Hippocampal formation (tissue), 2 donors: ENCODE measurements around the gene SLC22A23.

Experiments
- DNase-seq, 2 donors: peaks; one replicate each; lab custom pipeline; 2025; lab: John Stamatoyannopoulos, UW

Gene SLC22A23

DNA sequence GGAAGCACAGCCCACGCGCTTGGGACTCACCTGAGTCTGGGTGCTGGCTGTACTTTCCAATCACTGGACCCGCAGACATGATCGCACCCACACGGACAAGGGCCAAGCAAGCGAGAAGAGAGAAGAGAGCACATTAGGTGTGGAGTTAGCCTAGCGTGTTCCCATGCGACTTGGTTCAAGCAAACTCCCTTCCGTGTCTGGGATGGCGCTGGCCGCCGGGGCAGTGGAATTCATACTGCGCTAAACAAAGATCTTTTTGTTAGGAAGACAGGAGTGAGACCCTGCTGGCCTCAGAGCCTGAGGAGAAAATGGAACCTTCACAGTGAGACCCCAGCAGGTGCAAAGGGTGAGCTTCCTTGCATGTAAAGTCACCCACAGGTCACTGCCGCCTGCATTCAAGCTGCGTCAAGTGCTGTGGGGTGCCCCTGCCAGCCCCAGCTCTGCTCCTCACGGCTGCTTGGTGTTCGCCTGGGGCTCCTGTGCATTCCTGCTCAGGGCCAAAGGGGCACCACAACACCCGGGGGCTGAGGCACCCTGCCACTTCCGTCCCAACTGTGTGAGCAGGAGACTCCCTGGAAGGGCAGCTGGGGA, 171.7 kb downstream of the SLC22A23 start:
- DNase-seq, result peak in 1 of 2 donors; percentile 48

GRCh38 chr6:3284436-3284876, 172.4 kb downstream of the SLC22A23 start:
- peak; percentile 12 to 48 for DNase-seq

DNA sequence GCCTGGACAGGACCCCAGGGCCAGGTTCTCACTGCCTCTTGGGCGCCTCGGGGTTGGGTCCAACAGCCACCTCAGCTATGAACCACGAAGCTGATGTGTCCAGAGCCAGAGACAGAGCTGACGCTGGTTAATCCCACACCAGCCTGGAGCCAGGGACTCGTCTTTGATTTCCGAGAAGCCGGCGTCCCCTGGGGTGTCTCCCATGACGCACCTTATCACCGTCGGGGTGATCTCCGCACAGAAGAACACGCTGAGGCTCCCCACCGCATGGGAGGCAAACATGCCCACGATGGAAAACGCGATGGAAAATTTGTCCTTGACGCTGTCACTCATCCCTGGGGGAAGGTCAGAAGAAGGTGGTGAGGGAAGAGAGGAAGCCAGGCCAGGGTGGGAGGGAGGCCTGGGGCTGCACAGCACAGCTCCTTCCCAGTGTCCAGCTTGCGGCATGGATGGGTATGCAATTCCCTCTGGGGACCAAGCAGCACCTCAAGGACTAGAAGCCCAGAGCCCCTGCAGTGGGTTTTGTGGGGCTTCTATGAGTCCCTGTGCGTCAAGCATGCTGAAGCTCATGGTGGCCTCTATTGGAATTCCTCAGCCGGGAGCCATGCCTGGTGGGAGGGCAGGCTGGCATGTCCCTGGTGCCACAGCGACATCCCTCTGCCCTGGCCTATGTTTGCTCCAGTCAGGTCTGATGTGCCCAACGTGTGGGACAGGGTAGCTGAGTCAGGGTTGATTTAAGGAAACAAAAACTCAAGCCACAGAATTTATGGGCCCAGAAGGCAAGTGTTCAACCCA, 173.0 kb downstream of the SLC22A23 start:
- DNase-seq, result no peak

DNA sequence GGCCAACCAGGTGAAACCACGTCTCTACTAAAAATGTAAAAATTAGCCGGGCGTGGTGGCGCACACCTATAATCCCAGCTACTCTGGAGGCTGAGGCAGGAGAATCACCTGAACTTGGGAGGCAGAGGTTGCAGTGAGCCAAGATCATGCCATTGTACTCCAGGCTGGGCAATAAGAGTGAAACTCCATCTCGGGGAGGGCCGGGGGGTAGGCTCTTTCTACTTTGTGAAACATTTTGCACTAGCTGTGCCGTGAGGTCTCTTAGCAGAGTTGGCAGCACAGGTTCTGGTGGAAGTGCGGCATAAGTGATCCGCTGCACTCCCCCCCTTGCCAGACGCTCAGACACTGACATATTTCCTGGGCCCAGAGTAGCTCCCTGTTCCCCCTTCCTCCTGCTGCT, 173.6 kb downstream of the SLC22A23 start:
- DNase-seq, result no peak

DNA sequence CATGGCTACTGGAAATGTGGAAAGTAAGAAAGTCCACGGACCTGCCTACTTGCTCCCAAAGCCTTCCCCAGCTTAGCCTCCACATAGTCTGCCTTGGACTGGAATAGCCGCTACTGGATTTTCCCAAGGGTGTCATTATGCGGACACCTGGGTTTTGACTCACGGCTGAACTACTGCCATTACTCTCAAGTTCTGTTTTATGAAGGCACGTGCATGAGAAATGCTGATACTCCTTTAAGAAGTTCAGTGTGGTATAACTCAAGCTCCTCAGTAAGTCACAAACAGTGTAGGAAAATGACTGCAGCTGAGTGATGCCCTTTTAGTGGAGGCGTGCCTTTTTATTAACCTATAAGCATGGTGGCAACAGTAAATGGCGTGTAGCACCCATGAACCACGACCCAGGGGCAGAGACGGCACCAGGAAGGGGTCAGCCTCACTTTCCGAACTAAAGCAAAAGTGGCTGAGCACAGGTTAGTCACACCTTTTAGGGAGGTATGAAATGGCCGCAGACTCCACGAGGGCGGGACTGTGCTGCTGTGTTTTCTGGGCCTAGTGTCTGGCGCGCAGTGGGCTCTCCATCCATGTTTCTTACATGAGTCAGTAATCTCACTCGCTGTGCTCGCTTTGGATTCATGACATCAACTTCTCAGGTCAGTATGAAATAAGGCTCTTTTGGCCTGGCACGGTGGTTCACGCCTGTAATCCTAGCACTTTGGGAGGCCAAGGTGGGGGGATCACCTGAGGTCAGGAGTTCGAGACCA, 174.2 kb downstream of the SLC22A23 start:
- no peak for DNase-seq

DNA sequence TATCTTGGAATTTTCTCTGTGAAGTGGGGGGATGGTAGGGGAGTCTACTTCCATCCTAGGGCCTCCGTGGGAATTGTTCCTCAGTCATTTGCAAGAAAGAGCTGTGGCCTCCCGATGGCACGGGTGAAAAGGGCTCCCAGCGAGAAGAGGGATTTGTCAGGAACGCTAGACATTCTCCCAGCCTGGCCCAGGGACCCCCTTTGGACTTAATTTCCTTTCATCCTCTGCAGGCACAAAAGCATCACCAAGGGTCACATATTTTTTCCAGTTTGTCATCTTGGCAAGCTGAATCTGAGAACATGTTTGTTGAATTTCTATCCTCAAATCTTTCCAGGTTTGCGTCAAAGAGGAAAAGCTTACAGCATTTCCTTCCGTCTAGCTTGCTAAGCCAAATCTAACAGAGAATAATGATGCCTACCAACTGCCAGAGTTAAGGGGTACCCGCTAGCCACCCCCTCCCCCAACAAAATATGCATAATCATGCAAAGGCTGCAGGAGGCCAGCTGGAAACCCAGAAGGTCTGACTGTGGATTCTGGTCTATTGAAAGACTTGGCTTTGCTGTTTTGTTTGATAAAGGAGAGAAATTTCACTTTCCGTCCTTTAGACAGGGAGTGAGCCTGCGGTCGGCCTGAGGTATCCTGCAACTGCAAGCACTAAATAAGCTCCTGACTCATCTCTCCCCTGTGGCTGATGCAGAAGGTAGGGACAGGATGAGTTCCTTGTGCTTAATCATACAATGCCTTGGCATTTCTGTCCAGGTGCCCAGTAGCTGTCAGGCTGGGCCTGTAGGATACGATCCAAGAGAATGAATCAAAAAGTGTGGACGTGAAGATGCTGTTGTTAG, 175.0 kb downstream of the SLC22A23 start:
- DNase-seq, result no peak

DNA sequence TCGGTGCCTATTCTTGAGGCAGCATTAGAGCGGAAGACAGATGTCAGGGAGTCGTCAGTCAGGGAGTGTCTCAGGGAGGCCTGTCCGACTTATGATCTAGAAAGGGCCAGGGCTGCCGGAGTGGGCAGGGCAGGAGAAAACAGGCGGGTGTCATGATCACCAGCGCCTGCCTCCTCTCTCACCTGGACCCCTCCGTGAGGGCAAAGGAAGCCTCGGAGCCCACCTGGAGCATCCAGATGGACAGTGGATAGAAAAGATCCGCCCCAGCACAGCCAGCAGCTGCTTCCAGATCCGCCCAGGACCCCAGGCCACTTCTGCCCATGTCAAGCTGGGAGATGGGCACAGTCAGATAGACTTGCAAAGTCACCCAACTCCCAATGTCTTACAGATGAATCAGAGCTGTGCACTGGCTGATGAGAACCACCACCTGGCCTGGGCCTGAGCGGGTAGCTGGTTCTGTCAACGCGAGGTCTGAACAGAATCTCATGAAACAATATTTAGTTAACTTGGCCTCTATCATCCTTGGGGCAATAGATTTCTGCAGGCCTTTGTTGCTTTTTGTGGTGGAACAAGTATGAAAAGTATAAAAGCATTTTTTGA, 175.9 kb downstream of the SLC22A23 start:
- no peak for DNase-seq

- no peak for DNase-seq
Observed at GRCh38 chr6:3280091-3280490, 176.8 kb downstream of the SLC22A23 start.

DNA sequence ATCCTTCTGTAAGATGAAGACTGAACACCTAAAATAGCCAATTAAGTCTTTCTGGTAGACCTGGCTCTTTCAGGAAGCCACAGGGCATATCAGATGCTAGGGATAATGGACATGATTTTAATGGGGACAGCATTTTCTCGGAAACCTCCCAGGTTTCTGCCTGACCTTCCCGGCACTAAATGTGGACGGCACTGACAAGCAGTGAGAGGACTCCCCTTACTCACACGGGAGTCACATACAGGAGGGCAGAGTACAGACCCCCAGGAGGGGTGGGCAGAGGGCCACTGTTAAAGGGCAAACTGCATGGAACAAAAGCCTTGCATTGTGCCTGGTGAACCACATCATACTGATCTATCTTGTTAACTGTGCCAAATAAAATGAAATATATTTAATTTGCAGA, 178.2 kb downstream of the SLC22A23 start:
- no peak for DNase-seq

DNA sequence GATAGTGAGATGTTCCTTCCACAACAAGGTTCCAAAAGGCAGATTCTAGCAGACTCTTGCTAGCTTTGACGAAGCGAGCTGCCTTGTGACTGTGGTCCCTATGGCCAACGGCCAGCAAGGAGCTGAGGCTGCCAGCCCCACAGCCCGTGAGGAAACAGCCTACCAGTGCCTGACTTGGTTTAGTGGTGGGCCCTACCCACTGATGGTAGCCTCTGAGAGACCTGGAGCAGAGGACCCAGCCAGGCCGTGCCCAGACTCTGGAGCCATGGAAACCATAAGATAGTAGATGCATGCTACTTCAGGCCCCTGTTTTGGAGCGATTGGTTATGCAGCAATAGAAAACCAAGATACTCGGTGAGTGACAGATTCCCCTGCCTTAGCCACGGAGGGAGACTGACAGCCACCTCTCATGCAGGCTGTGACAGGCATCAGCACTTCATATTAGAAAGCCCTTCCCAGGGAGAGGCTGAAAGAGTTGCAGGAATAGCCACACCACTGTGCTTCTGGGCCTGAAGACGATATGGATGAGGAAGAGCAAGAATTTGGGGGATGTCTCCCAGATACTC, 178.9 kb downstream of the SLC22A23 start:
- no peak for DNase-seq

DNA sequence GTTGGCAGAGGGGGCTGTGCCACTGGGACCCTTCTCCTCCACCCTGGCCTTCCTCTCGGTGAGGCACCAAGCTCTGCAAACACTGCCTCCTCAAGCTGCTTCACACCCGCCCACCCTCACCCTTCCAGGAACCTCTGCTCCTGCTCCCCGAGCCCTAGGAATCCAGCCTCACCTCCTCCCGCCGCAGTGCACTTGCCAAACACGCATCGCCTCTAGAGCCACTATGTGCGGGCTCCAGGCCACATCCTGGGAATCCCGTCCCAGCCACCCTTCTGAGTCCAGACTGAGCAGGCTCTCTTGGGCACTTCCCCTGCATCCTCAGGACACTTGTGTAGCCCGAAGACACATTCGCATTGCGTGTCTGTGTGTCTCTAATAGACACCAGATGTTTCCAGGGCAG, 179.6 kb downstream of the SLC22A23 start:
- DNase-seq, result no peak

DNA sequence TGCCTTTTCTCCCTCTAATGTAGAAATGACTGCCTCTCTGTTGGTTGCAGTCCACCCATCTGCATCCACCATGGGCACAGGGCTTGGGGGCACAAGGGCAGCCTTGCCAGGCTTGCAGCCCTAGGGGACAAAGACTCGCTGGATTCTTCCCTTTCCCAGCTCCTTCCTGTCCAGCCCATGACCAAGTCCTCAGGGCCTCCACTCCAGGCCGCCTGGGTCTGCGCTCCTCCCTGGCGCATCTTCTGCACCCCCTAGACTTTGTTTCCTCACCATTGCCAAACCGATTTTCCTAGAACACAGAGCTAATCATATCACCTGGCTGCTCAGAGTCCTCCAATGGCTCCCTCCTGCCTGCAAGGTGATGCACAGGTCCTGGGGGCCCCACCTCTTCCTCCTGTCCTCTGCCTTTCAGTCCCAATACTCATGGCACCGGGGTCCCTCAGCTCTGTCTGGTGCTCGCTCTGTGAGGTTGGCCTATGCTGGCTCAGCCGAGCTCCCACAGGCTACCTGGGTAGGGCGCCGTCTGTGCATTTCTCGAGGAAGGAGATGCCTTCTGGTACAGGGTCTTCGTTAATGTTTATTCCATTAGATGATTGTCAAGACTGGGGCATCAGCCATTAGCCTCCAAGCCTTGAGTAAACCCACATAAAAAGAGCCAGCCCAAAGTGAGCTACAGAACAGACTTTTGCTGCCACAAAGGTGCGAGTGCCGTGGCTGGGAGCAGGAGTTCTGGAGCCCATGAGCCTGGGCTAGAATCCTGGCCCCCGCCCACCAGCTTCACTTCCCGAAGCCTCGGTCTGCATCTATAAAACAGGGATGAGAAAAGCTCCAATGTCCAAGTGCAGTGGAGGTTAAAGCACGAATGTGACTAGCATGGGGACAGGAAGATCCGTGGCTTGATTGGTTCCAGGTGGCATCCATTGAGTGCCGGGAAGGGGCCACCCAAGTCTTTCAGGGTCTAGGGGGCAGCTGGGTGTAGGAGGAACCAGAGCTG, 180.4 kb downstream of the SLC22A23 start:
- no peak for DNase-seq

- DNase-seq, result no peak
Observed at GRCh38 chr6:3273707-3274521, 182.9 kb downstream of the SLC22A23 start.

GRCh38 chr6:3272911-3273547, 183.8 kb downstream of the SLC22A23 start:
- no peak for DNase-seq

DNA sequence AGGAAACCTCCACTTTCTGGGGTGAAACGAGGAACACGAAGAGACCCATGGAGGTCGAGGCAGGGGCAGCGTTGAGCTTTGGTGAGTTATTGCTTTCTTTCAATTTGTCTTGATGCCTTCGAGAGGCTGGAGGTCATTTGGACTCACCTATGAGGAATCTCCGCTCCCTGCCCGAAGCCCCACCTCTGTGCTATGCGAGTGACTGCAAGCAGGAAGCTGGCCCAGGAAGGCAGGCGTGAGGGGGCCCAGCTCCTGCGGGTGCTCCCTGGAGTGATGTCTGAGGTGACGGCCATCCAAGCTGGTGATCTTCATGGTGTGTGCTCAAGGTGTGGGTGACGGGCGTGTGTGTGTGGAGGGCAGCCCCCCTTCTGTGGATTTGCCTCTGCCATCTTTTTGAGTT, 185.1 kb downstream of the SLC22A23 start:
- DNase-seq, result no peak

DNA sequence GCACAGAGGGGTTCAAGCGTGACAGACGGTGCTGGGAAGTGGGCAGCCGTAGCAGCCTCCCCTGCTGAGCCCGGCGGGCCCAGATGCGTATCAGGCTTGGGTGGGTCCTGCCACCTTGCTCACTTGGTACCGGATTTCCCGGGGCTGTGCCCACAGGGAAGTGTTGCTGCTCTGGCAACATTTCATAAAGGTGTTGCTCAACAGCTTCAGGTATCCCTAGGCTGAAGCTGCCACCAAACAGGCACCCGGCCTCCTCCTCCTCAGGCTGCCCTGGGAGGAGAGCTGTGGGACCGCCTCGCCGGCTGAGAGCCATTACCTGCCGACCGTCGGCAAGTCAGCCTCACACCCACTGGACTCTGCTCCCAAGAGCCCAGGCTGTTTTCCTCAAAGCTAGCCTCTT, 186.6 kb downstream of the SLC22A23 start:
- no peak for DNase-seq

DNA sequence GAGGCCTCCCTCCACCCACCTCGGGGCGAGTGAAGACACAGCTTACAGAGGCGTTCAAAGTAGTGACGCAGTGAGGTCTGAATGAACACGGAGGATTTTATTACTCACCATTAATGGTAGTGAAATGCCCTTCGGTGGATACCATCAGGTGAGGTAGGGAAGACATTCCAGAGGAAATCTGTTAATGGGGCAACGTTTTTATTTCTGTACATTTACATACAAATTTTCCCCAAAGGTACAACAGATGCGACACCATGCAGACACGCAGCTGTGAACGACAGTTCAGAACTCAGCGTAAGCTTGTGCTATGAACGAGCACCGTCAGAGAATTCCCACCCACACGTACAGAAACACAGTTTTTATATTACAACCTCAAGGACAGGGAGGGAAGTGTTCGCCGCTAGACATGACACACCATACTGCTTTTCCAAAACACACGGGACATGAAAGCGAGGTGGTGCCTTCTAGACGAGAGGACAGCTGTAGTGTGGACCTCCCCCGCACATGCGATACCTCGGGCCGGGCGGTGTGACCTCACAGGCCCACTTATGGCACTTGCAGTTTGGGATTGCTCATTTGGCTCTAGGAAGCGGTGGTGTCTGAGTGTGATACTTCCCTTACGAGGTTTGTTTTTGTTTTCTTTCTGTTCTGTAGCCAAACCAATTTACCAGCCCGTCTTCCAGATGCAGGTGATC, 187.4 kb downstream of the SLC22A23 start:
- DNase-seq, result no peak

GRCh38 chr6:3268680-3269079, 188.2 kb downstream of the SLC22A23 start:
- DNase-seq, result no peak
